Measurements from ENCODE around the gene CASKIN2. TPM values are rescaled to one million over a fixed set of nuclear protein-coding genes. Genes with fewer than 3 reads are reported as not detected.

The CASKIN2 gene
- total and polyA plus RNA-seq, 2 experiments from 2014 or later, result 1.9 to 6.2 TPM

GRCh38 chr17:75518201-75518600 is 2.9 kb upstream of the CASKIN2 start:
- 89 to 90% methylated on average over 3 of the region's 3 CpGs for WGBS, 2 experiments (ENCODE audit: low coverage in 1 of 2, low lambda C conversion rate in 2 of 2, missing lambda C conversion rate in 2 of 2)
- Histone ChIP-seq H3K9ac (no peak overlapping the region), H3K4me3 (no peak overlapping the region), H4K20me1 (ENCODE audit: insufficient read depth) (no peaks in the 10 kb centered on the region), H3K9me2 (ENCODE audit: insufficient read depth) (no peaks in the 10 kb centered on the region), H3F3A (ENCODE audit: insufficient read depth) (no peaks in the 10 kb centered on the region), H3K4me1 (ENCODE audit: insufficient read depth) (no peaks in the 10 kb centered on the region), H3K4me2 (ENCODE audit: unreplicated experiment) (no peak overlapping the region), H2AFZ (no peak overlapping the region), H3K27ac (no peak overlapping the region), H3K27me3 (replicated peaks; ENCODE audit: insufficient read depth) (no peaks in the 10 kb centered on the region), H3K36me3 (ENCODE audit: low read depth) (no peaks in the 10 kb centered on the region), H3K79me2 (ENCODE audit: insufficient read depth) (no peaks in the 10 kb centered on the region), H3K9me3 (ENCODE audit: low read depth) (no peaks in the 10 kb centered on the region)
- DNase-seq, result no peak
- TF ChIP-seq EZH2phosphoT487 (IDR thresholded peaks at IDR 0.05; ENCODE audit: insufficient read depth, low read depth) (no peak), EZH2 (IDR thresholded peaks at IDR 0.05; ENCODE audit: insufficient read depth, poor library complexity, severe bottlenecking) (no peak)
- in situ Hi-C loops (cut with MboI), result loop anchor here (10.0 kb wide), 1 partner anchor 93 kb away; no protein-coding TSS in a partner anchor

- H3K4me1 ChIP-seq (ENCODE audit: insufficient read depth), result no peaks in the 10 kb centered on the region
- no peaks in the 10 kb centered on the region for H3K9me2 ChIP-seq (ENCODE audit: insufficient read depth)
- peak overlapping the region; percentile 54 for H3K4me2 ChIP-seq (ENCODE audit: unreplicated experiment)
- H3K27ac ChIP-seq, result no peak overlapping the region
- 0 out of 2 replicates have a peak, but pooled peaks cover 4% of the 10 kb centered on the region for H3K79me2 ChIP-seq (ENCODE audit: insufficient read depth)
- peak overlapping the region; percentile 73 for H2AFZ ChIP-seq
- H3K9me3 ChIP-seq (ENCODE audit: low read depth), result no peaks in the 10 kb centered on the region
- WGBS, 2 experiments (ENCODE audit: low coverage in 1 of 2, low lambda C conversion rate in 2 of 2, missing lambda C conversion rate in 2 of 2), result 53 to 58% methylated on average over 10 of the region's 10 CpGs
- no peaks in the 10 kb centered on the region for H3K36me3 ChIP-seq (ENCODE audit: low read depth)
- no peaks in the 10 kb centered on the region for H3F3A ChIP-seq (ENCODE audit: insufficient read depth)
- no peak for DNase-seq
- TF ChIP-seq EZH2 (IDR thresholded peaks at IDR 0.05; ENCODE audit: insufficient read depth, poor library complexity, severe bottlenecking) (no peak), EZH2phosphoT487 (IDR thresholded peaks at IDR 0.05; ENCODE audit: insufficient read depth, low read depth) (no peak)
- H4K20me1 ChIP-seq (ENCODE audit: insufficient read depth), result no peaks in the 10 kb centered on the region
- H3K27me3 ChIP-seq (replicated peaks; ENCODE audit: insufficient read depth), result no peaks in the 10 kb centered on the region
- in situ Hi-C loops (cut with MboI), result loop anchor here (10.0 kb wide), 1 partner anchor 93 kb away; no protein-coding TSS in a partner anchor
- H3K9ac ChIP-seq, result peak overlapping the region; percentile 55
- H3K4me3 ChIP-seq, result peak overlapping the region; percentile 76
Observed at GRCh38 chr17:75517297-75517865, 2.0 kb upstream of the CASKIN2 start.

GRCh38 chr17:75516619-75517296 is 1.4 kb upstream of the CASKIN2 start:
- H3K9me3 ChIP-seq (ENCODE audit: low read depth), result no peaks in the 10 kb centered on the region
- H3F3A ChIP-seq (ENCODE audit: insufficient read depth), result no peaks in the 10 kb centered on the region
- H3K27me3 ChIP-seq (replicated peaks; ENCODE audit: insufficient read depth), result no peaks in the 10 kb centered on the region
- TF ChIP-seq EZH2 (IDR thresholded peaks at IDR 0.05; ENCODE audit: insufficient read depth, poor library complexity, severe bottlenecking) (no peak), EZH2phosphoT487 (IDR thresholded peaks at IDR 0.05; ENCODE audit: insufficient read depth, low read depth) (no peak)
- H3K4me2 ChIP-seq (ENCODE audit: unreplicated experiment), result peak overlapping the region; percentile 54
- peak; percentile 67 for DNase-seq
- peak overlapping the region; percentile 73 for H2AFZ ChIP-seq
- H3K9me2 ChIP-seq (ENCODE audit: insufficient read depth), result no peaks in the 10 kb centered on the region
- H3K4me1 ChIP-seq (ENCODE audit: insufficient read depth), result no peaks in the 10 kb centered on the region
- in situ Hi-C loops (cut with MboI), result loop anchor here (10.0 kb wide), 1 partner anchor 92 kb away; no protein-coding TSS in a partner anchor
- H3K27ac ChIP-seq, result no peak overlapping the region
- H4K20me1 ChIP-seq (ENCODE audit: insufficient read depth), result no peaks in the 10 kb centered on the region
- 0 out of 2 replicates have a peak, but pooled peaks cover 4% of the 10 kb centered on the region for H3K79me2 ChIP-seq (ENCODE audit: insufficient read depth)
- 0 to 1% methylated on average over 31 to 41 of the region's 65 CpGs for WGBS, 2 experiments (ENCODE audit: low coverage in 1 of 2, low lambda C conversion rate in 2 of 2, missing lambda C conversion rate in 2 of 2)
- no peaks in the 10 kb centered on the region for H3K36me3 ChIP-seq (ENCODE audit: low read depth)
- H3K9ac ChIP-seq, result peak overlapping the region; percentile 55
- H3K4me3 ChIP-seq, result peak overlapping the region; percentile 76

- no peaks in the 10 kb centered on the region for H3K36me3 ChIP-seq (ENCODE audit: low read depth)
- peak within 1 kb of the TSS; percentile 96 for H2AFZ ChIP-seq
- H3K9me3 ChIP-seq (ENCODE audit: low read depth), result no peaks in the 10 kb centered on the region
- H3K79me2 ChIP-seq (ENCODE audit: insufficient read depth), result 0 out of 2 replicates have a peak, but pooled peaks cover 4% of the 10 kb centered on the region
- H3K9ac ChIP-seq, result peak within 1 kb of the TSS; percentile 72
- H3K27ac ChIP-seq, result no peak within 1 kb of the TSS
- WGBS, 2 experiments (ENCODE audit: low coverage in 1 of 2, low lambda C conversion rate in 2 of 2, missing lambda C conversion rate in 2 of 2), result 0 to 1% methylated on average over 6 to 34 of the region's 45 CpGs
- TF ChIP-seq EZH2phosphoT487 (IDR thresholded peaks at IDR 0.05; ENCODE audit: insufficient read depth, low read depth) (no peak), EZH2 (IDR thresholded peaks at IDR 0.05; ENCODE audit: insufficient read depth, poor library complexity, severe bottlenecking) (no peak)
- H3F3A ChIP-seq (ENCODE audit: insufficient read depth), result no peaks in the 10 kb centered on the region
- no peaks in the 10 kb centered on the region for H4K20me1 ChIP-seq (ENCODE audit: insufficient read depth)
- H3K9me2 ChIP-seq (ENCODE audit: insufficient read depth), result no peaks in the 10 kb centered on the region
- H3K4me3 ChIP-seq, result peak within 1 kb of the TSS; percentile 76
- DNase-seq, result peak; percentile 94
- no peaks in the 10 kb centered on the region for H3K4me1 ChIP-seq (ENCODE audit: insufficient read depth)
- peak within 1 kb of the TSS; percentile 90 for H3K4me2 ChIP-seq (ENCODE audit: unreplicated experiment)
- in situ Hi-C loops (cut with MboI), result loop anchor here (10.0 kb wide), 1 partner anchor 91 kb away; no protein-coding TSS in a partner anchor
- H3K27me3 ChIP-seq (replicated peaks; ENCODE audit: insufficient read depth), result no peaks in the 10 kb centered on the region
Observed at GRCh38 chr17:75516255-75516618, 900 bp upstream of the CASKIN2 start, which contains the start of gene TSEN54. Gene TSEN54 (plus strand): TSS chr17:75516528. CDS start chr17:75516561, 33 bp downstream.
